GM23338 (cell line): ENCODE results near the gene SUCNR1. TPM values are rescaled to one million over a fixed set of nuclear protein-coding genes. Genes with fewer than 3 reads are reported as not detected.
"Not testable (repeated sequence)": the region's sequence is repeated elsewhere in the genome, so short reads cannot be mapped to it uniquely, and the experiment has no call there.

ENCODE experiments used
- ATAC-seq: fragments of 200-7000 bp; cut with Tn5 transposase; 3 replicates; pipeline ENCODE4 v1.9.1; 2020
- DNase-seq: peaks from one replicate; pipeline ENCODE4 v3.0.0-alpha.2; 2015; ENCODE audit warnings: low spot score
- H2AFZ ChIP-seq: fragments of 200-600 bp; sonication (generic); 2 replicates; pipeline ENCODE4 v1.8.0; 2016; ENCODE audit warnings: antibody characterized with exemption, mild to moderate bottlenecking, moderate library complexity
- H3F3A ChIP-seq: fragments of 200-600 bp; sonication (generic); replicated peaks from 2 replicates; pipeline ENCODE4 v1.8.0; 2017; ENCODE audit warnings: antibody characterized with exemption, mixed run types, low read depth
- H3K27ac ChIP-seq: fragments of 200-600 bp; sonication (generic); 2 replicates; pipeline ENCODE4 v1.6.1; 2016; ENCODE audit warnings: low read depth
- H3K27me3 ChIP-seq: fragments of 200-600 bp; sonication (generic); 2 replicates; pipeline ENCODE4 v1.8.0; 2016; ENCODE audit warnings: mild to moderate bottlenecking, mixed run types, moderate library complexity; ENCODE audit not compliant: insufficient read depth
- H3K36me3 ChIP-seq: fragments of 200-600 bp; sonication (generic); 2 replicates; pipeline ENCODE4 v1.8.0; 2016; ENCODE audit warnings: mild to moderate bottlenecking; ENCODE audit not compliant: insufficient read depth
- H3K4me1 ChIP-seq: fragments of 200-600 bp; sonication (generic); 2 replicates; pipeline ENCODE4 v1.8.0; 2016; ENCODE audit warnings: mild to moderate bottlenecking, moderate library complexity; ENCODE audit not compliant: insufficient read depth
- H3K4me2 ChIP-seq: fragments of 200-600 bp; sonication (generic); 2 replicates; pipeline ENCODE4 v1.7.1; 2017; ENCODE audit warnings: mixed run types
- H3K4me3 ChIP-seq: fragments of 200-600 bp; sonication (generic); 2 replicates; pipeline ENCODE4 v1.6.1; 2016; ENCODE audit warnings: mixed run types
- H3K79me2 ChIP-seq: fragments of 200-600 bp; sonication (generic); replicated peaks from 2 replicates; pipeline ENCODE4 v1.8.0; 2017; ENCODE audit warnings: mild to moderate bottlenecking; ENCODE audit not compliant: insufficient read depth
- H3K9me2 ChIP-seq: fragments of 200-600 bp; sonication (generic); 2 replicates; pipeline ENCODE4 v1.8.0; 2017; ENCODE audit not compliant: insufficient read depth
- H4K20me1 ChIP-seq: fragments of 200-600 bp; sonication (generic); replicated peaks from 2 replicates; pipeline ENCODE4 v1.8.0; 2017; ENCODE audit warnings: mild to moderate bottlenecking; ENCODE audit not compliant: insufficient read depth
- H3K27ac Mint-ChIP-seq: 2 replicates; pipeline ENCODE4 v1.8.0; 2020; ENCODE audit warnings: inconsistent platforms, mild to moderate bottlenecking, moderate library complexity, mixed read lengths
- H3K27me3 Mint-ChIP-seq: 3 replicates; pipeline ENCODE4 v1.8.0; 2022; ENCODE audit warnings: low read depth, mild to moderate bottlenecking, moderate library complexity, mixed read lengths, inconsistent platforms; ENCODE audit not compliant: insufficient read depth, poor library complexity
- H3K36me3 Mint-ChIP-seq: 3 replicates; pipeline ENCODE4 v1.8.0; 2021; ENCODE audit warnings: low read depth, mild to moderate bottlenecking, inconsistent platforms, moderate library complexity, mixed read lengths
- H3K4me1 Mint-ChIP-seq: 3 replicates; pipeline ENCODE4 v1.8.0; 2020; ENCODE audit warnings: mild to moderate bottlenecking, inconsistent platforms, mixed read lengths
- H3K4me3 Mint-ChIP-seq: 3 replicates; pipeline ENCODE4 v1.8.0; 2021; ENCODE audit warnings: moderate library complexity, mild to moderate bottlenecking, inconsistent platforms, mixed read lengths
- H3K9me3 Mint-ChIP-seq: 3 replicates; pipeline ENCODE4 v1.8.0; 2020; ENCODE audit warnings: moderate library complexity, mild to moderate bottlenecking, inconsistent platforms, mixed read lengths
- EZH2phosphoT487 ChIP-seq: fragments of 200-600 bp; sonication (generic); IDR thresholded peaks from one replicate; pipeline ENCODE4 v1.8.1; 2018; ENCODE audit warnings: antibody characterized with exemption; ENCODE audit not compliant: unreplicated experiment
- ZNF331 ChIP-seq: fragments of 250-450 bp; sonication (Bioruptor Pico); IDR thresholded peaks from 2 replicates; pipeline ENCODE4 v1.5.0; 2020; ENCODE audit warnings: low read depth, mild to moderate bottlenecking, moderate library complexity
- polyA plus RNA-seq: library from polyadenylated mRNA; unstranded; fragments of >200 nt; fragmentation: Nextera tagmentation; extraction: Ambion mirVana; gene quantifications from 2 replicates; pipeline ENCODE4 v1.2.1, GENCODE V29; 2016
- total RNA-seq: library from RNA; depleted of rRNA; stranded (reverse); fragments of >200 nt; shearing (Covaris generic); gene quantifications from 2 replicates; pipeline ENCODE4 v1.2.3, GENCODE V29; 2014
- TF ChIP-seq, protein P1 (sequence below): fragments of 250-450 bp; sonication (Bioruptor Pico); IDR thresholded peaks from 2 replicates; pipeline ENCODE4 v1.5.0; 2020; ENCODE audit warnings: mild to moderate bottlenecking, moderate library complexity
- TF ChIP-seq, protein P2 (sequence below), 2 experiments: fragments of 200-600 bp in 1 of 2; sonication (generic) in 1 of 2; conservative IDR thresholded peaks; 2 replicates each; pipeline versions ENCODE4 v1.5.1 to v1.6.1; 2016 to 2017; ENCODE audit warnings: antibody characterized with exemption in 2 of 2, low read depth in 2 of 2, mild to moderate bottlenecking in 2 of 2, moderate library complexity in 1 of 2
- TF ChIP-seq, protein P3 (sequence below): IDR thresholded peaks from 2 replicates; pipeline ENCODE4 v1.6.1; 2016; ENCODE audit warnings: antibody characterized with exemption

SUCNR1 gene
- total and polyA plus RNA-seq, 2 experiments from 2014 or later: not detected

DNA sequence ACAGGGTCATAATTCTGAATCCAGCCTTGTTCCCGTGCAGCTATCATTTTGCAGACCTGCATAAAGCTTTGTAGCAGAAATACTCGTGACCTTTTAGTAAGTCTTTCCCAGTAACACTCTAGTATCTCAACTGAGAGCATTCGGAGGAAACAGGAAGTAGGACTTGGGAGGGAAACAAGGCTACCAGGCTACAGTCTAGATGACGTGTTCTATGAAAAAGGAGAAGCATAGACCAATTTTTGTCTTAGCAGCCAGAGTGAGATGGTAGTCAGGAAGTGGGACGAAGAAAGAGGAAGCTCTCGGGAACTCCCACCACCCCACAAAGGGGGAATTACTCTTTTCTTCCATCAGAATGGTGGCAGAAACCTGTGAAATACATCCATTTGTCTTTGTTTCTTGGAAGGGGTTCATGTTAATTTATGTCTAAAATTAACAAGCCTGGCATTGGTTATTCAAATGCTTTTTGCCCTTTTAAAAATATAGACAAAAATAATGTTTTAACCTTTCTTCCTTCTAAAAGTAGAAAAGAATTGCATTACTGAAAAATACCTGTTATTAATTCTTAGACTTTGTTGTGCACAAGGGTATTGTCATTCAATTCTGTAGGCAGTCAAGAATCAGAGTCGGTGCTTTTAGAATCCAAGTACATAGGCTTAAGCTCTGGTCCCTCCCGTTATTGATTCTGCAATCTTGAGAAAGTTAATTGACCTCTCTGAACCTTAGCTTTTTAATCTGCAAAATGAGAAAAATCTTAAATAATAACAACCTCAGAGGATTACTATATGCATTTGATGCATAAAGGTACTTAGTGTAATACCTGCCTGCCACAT is 1.6 kb upstream of the SUCNR1 start:
- no peaks in the 10 kb centered on the region for H4K20me1 ChIP-seq
- no peaks in the 10 kb centered on the region for H3K9me2 ChIP-seq
- peaks cover 8% of the 10 kb centered on the region for H3K4me1 Mint-ChIP-seq
- peaks cover 2% of the 10 kb centered on the region for H3K27me3 Mint-ChIP-seq
- H3K4me3 Mint-ChIP-seq: no peak overlapping the region
- no peaks in the 10 kb centered on the region for H3F3A ChIP-seq
- no peaks in the 10 kb centered on the region for H3K27me3 ChIP-seq
- no peak overlapping the region for H3K27ac ChIP-seq
- H3K9me3 Mint-ChIP-seq: no peaks in the 10 kb centered on the region
- peak overlapping the region; percentile 9; the same call in 1 of the 2 replicates for H2AFZ ChIP-seq
- H3K4me2 ChIP-seq: no peak overlapping the region
- TF ChIP-seq, protein P1, sequence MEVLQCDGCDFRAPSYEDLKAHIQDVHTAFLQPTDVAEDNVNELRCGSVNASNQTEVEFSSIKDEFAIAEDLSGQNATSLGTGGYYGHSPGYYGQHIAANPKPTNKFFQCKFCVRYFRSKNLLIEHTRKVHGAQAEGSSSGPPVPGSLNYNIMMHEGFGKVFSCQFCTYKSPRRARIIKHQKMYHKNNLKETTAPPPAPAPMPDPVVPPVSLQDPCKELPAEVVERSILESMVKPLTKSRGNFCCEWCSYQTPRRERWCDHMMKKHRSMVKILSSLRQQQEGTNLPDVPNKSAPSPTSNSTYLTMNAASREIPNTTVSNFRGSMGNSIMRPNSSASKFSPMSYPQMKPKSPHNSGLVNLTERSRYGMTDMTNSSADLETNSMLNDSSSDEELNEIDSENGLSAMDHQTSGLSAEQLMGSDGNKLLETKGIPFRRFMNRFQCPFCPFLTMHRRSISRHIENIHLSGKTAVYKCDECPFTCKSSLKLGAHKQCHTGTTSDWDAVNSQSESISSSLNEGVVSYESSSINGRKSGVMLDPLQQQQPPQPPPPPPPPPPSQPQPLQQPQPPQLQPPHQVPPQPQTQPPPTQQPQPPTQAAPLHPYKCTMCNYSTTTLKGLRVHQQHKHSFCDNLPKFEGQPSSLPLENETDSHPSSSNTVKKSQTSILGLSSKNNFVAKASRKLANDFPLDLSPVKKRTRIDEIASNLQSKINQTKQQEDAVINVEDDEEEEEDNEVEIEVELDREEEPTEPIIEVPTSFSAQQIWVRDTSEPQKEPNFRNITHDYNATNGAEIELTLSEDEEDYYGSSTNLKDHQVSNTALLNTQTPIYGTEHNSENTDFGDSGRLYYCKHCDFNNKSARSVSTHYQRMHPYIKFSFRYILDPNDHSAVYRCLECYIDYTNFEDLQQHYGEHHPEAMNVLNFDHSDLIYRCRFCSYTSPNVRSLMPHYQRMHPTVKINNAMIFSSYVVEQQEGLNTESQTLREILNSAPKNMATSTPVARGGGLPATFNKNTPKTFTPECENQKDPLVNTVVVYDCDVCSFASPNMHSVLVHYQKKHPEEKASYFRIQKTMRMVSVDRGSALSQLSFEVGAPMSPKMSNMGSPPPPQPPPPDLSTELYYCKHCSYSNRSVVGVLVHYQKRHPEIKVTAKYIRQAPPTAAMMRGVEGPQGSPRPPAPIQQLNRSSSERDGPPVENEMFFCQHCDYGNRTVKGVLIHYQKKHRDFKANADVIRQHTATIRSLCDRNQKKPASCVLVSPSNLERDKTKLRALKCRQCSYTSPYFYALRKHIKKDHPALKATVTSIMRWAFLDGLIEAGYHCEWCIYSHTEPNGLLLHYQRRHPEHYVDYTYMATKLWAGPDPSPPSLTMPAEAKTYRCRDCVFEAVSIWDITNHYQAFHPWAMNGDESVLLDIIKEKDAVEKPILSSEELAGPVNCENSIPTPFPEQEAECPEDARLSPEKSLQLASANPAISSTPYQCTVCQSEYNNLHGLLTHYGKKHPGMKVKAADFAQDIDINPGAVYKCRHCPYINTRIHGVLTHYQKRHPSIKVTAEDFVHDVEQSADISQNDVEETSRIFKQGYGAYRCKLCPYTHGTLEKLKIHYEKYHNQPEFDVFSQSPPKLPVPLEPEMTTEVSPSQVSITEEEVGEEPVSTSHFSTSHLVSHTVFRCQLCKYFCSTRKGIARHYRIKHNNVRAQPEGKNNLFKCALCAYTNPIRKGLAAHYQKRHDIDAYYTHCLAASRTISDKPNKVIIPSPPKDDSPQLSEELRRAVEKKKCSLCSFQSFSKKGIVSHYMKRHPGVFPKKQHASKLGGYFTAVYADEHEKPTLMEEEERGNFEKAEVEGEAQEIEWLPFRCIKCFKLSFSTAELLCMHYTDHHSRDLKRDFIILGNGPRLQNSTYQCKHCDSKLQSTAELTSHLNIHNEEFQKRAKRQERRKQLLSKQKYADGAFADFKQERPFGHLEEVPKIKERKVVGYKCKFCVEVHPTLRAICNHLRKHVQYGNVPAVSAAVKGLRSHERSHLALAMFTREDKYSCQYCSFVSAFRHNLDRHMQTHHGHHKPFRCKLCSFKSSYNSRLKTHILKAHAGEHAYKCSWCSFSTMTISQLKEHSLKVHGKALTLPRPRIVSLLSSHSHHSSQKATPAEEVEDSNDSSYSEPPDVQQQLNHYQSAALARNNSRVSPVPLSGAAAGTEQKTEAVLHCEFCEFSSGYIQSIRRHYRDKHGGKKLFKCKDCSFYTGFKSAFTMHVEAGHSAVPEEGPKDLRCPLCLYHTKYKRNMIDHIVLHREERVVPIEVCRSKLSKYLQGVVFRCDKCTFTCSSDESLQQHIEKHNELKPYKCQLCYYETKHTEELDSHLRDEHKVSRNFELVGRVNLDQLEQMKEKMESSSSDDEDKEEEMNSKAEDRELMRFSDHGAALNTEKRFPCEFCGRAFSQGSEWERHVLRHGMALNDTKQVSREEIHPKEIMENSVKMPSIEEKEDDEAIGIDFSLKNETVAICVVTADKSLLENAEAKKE (CRISPR knock-in tag): no peak
- TF ChIP-seq, protein P2, sequence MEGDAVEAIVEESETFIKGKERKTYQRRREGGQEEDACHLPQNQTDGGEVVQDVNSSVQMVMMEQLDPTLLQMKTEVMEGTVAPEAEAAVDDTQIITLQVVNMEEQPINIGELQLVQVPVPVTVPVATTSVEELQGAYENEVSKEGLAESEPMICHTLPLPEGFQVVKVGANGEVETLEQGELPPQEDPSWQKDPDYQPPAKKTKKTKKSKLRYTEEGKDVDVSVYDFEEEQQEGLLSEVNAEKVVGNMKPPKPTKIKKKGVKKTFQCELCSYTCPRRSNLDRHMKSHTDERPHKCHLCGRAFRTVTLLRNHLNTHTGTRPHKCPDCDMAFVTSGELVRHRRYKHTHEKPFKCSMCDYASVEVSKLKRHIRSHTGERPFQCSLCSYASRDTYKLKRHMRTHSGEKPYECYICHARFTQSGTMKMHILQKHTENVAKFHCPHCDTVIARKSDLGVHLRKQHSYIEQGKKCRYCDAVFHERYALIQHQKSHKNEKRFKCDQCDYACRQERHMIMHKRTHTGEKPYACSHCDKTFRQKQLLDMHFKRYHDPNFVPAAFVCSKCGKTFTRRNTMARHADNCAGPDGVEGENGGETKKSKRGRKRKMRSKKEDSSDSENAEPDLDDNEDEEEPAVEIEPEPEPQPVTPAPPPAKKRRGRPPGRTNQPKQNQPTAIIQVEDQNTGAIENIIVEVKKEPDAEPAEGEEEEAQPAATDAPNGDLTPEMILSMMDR (conservative IDR thresholded peaks at IDR 0.05; ENCODE audit: low read depth in 2 of 2): no peak
- TF ChIP-seq ZNF331 (CRISPR knock-in tag) (no peak), EZH2phosphoT487 (no peak)
- TF ChIP-seq, protein P3, sequence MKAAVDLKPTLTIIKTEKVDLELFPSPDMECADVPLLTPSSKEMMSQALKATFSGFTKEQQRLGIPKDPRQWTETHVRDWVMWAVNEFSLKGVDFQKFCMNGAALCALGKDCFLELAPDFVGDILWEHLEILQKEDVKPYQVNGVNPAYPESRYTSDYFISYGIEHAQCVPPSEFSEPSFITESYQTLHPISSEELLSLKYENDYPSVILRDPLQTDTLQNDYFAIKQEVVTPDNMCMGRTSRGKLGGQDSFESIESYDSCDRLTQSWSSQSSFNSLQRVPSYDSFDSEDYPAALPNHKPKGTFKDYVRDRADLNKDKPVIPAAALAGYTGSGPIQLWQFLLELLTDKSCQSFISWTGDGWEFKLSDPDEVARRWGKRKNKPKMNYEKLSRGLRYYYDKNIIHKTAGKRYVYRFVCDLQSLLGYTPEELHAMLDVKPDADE: no peak
- H3K36me3 Mint-ChIP-seq: no peaks in the 10 kb centered on the region
- no peaks in the 10 kb centered on the region for H3K79me2 ChIP-seq
- H3K4me3 ChIP-seq: no peak overlapping the region
- H3K36me3 ChIP-seq: no peaks in the 10 kb centered on the region
- peak overlapping the region; percentile 68; the same call in 1 of the 2 replicates for H3K27ac Mint-ChIP-seq
- no peak for ATAC-seq
- DNase-seq: no peak
- H3K4me1 ChIP-seq: no peaks in the 10 kb centered on the region

DNA sequence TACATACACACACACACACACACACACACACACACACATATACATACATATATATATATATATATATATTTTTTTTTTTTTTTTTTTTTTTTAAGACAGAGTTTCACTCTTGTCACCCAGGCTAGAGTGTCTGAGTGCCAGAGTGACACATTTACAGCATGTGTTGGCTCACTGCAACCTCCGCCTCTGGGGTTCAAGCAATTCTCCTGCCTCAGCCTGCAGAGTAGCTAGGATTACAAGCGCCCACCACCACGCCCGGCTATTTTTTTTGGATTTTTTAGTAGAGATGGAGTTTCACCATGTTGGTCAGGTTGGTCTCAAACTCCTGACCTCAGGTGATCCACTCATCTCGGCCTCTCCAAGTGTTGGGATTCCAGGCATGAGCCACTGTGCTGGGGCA is 636 bp downstream of the SUCNR1 start:
- not testable (repeated sequence) for H3K4me1 ChIP-seq, H3K36me3 ChIP-seq, H3K79me2 ChIP-seq, H3F3A ChIP-seq, H2AFZ ChIP-seq, H3K27ac ChIP-seq, H3K9me2 ChIP-seq, H3K4me2 ChIP-seq, H3K4me3 ChIP-seq, H3K27ac Mint-ChIP-seq, DNase-seq, H3K27me3 ChIP-seq, H3K9me3 Mint-ChIP-seq, H3K4me3 Mint-ChIP-seq, H3K36me3 Mint-ChIP-seq, H4K20me1 ChIP-seq, H3K4me1 Mint-ChIP-seq, ATAC-seq, H3K27me3 Mint-ChIP-seq
